ENCODE results near the gene HDAC5.
"Not testable (repeated sequence)": the region's sequence is repeated elsewhere in the genome, so short reads cannot be mapped to it uniquely, and the experiment has no call there.

DNA sequence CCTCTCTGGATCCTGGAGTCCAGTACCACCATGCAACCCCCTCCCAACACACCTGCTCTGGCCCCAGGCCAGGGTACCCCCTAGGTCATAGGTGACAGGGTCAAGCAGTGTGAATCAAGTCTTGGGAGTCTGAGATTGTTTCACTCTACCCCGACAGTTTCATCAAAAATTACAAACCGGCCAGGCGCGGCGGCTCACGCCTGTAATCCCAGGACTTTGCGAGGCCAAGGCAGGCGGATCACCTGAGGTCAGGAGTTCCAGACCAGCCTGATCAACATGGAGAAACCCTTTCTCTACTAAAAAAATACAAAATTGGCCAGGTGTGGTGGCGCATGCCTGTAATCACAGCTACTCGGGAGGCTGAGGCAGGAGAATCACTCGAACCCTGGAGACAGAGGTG lies 3.2 kb downstream of the HDAC5 start:
- TF ChIP-seq, protein P1, sequence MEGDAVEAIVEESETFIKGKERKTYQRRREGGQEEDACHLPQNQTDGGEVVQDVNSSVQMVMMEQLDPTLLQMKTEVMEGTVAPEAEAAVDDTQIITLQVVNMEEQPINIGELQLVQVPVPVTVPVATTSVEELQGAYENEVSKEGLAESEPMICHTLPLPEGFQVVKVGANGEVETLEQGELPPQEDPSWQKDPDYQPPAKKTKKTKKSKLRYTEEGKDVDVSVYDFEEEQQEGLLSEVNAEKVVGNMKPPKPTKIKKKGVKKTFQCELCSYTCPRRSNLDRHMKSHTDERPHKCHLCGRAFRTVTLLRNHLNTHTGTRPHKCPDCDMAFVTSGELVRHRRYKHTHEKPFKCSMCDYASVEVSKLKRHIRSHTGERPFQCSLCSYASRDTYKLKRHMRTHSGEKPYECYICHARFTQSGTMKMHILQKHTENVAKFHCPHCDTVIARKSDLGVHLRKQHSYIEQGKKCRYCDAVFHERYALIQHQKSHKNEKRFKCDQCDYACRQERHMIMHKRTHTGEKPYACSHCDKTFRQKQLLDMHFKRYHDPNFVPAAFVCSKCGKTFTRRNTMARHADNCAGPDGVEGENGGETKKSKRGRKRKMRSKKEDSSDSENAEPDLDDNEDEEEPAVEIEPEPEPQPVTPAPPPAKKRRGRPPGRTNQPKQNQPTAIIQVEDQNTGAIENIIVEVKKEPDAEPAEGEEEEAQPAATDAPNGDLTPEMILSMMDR (IDR thresholded peaks at IDR 0.05; ENCODE audit: insufficient read depth, low read length) = not testable (repeated sequence)
- not testable (repeated sequence) for TF ChIP-seq POLR2AphosphoS5 (IDR thresholded peaks at IDR 0.05; ENCODE audit: low read depth); SPI1 (IDR thresholded peaks at IDR 0.05; ENCODE audit: borderline replicate concordance, low read depth); GABPA (IDR thresholded peaks at IDR 0.05; ENCODE audit: low read depth)
- TF ChIP-seq, protein P2, sequence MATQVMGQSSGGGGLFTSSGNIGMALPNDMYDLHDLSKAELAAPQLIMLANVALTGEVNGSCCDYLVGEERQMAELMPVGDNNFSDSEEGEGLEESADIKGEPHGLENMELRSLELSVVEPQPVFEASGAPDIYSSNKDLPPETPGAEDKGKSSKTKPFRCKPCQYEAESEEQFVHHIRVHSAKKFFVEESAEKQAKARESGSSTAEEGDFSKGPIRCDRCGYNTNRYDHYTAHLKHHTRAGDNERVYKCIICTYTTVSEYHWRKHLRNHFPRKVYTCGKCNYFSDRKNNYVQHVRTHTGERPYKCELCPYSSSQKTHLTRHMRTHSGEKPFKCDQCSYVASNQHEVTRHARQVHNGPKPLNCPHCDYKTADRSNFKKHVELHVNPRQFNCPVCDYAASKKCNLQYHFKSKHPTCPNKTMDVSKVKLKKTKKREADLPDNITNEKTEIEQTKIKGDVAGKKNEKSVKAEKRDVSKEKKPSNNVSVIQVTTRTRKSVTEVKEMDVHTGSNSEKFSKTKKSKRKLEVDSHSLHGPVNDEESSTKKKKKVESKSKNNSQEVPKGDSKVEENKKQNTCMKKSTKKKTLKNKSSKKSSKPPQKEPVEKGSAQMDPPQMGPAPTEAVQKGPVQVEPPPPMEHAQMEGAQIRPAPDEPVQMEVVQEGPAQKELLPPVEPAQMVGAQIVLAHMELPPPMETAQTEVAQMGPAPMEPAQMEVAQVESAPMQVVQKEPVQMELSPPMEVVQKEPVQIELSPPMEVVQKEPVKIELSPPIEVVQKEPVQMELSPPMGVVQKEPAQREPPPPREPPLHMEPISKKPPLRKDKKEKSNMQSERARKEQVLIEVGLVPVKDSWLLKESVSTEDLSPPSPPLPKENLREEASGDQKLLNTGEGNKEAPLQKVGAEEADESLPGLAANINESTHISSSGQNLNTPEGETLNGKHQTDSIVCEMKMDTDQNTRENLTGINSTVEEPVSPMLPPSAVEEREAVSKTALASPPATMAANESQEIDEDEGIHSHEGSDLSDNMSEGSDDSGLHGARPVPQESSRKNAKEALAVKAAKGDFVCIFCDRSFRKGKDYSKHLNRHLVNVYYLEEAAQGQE (IDR thresholded peaks at IDR 0.05; ENCODE audit: insufficient replicate concordance, low read depth) = not testable (repeated sequence)
